H7 (cell line): Measurements from ENCODE around the gene CALB2. TPM values are rescaled to one million over a fixed set of nuclear protein-coding genes. Genes with fewer than 3 reads are reported as not detected.

Experiments
- DNase-seq: peaks from one replicate; pipeline ENCODE4 v3.0.0; 2012
- H3K27me3 ChIP-seq: 2 replicates; pipeline ENCODE4 v1.6.0; 2011; ENCODE audit warnings: mild to moderate bottlenecking, low read length; ENCODE audit not compliant: control insufficient read depth, insufficient read depth
- H3K36me3 ChIP-seq: replicated peaks from 2 replicates; pipeline ENCODE4 v1.5.1; 2011; ENCODE audit warnings: low read length; ENCODE audit not compliant: control insufficient read depth, insufficient read depth
- H3K4me3 ChIP-seq: 2 replicates; pipeline ENCODE4 v1.5.1; 2011; ENCODE audit warnings: low read depth, mild to moderate bottlenecking, control low read depth, low read length, moderate library complexity; ENCODE audit not compliant: insufficient read depth
- total RNA-seq: library from RNA; depleted of rRNA; stranded (reverse); fragments of >200 nt; shearing (Covaris generic); gene quantifications from 2 replicates; pipeline ENCODE4 v1.2.3, GENCODE V29; 2014; rRNA removed

The CALB2 gene
- total RNA-seq, 1 experiment from 2014 or later: 1.0 TPM

GRCh38 chr16:71432906-71433305 is 74.4 kb downstream of the CALB2 start:
- Histone ChIP-seq H3K4me3 (no peak overlapping the region), H3K36me3 (no peaks in the 10 kb centered on the region), H3K27me3 (peaks cover 2% of the 10 kb centered on the region; the same call in 1 of the 2 replicates)
- no peak for DNase-seq

GRCh38 chr16:71436473-71436872 is 78.0 kb downstream of the CALB2 start:
- Histone ChIP-seq H3K4me3 (no peak overlapping the region), H3K36me3 (no peaks in the 10 kb centered on the region), H3K27me3 (peaks cover 2% of the 10 kb centered on the region; the same call in 1 of the 2 replicates)
- DNase-seq: no peak

GRCh38 chr16:71439523-71439922 is 81.0 kb downstream of the CALB2 start:
- no peak for DNase-seq
- no peak overlapping the region for H3K4me3 ChIP-seq

More at GRCh38 chr16:71439523-71439922, 81.0 kb downstream of the CALB2 start:
- peaks cover 2% of the 10 kb centered on the region; the same call in 1 of the 2 replicates for H3K27me3 ChIP-seq
- no peaks in the 10 kb centered on the region for H3K36me3 ChIP-seq

Other genes with a start within 250 kb of the CALB2 start
- gene HYDIN, start 128.0 kb upstream of the CALB2 start, total RNA-seq: 0.63 and 0.69 TPM in 2 replicates
- 19.8 and 25.0 TPM in 2 replicates for gene CMTR2, start 69.3 kb upstream of the CALB2 start, total RNA-seq
- gene TLE7, start 83.3 kb downstream of the CALB2 start, total RNA-seq: not detected in 2 replicates
- gene ZNF23, start 103.5 kb downstream of the CALB2 start, total RNA-seq: 9.8 and 11.5 TPM in 2 replicates
- gene ZNF19, start 130.6 kb downstream of the CALB2 start, total RNA-seq: 1.7 and 2.6 TPM in 2 replicates
- 6.7 and 7.6 TPM in 2 replicates for gene CHST4, start 167.7 kb downstream of the CALB2 start, total RNA-seq
- not detected in 2 replicates for gene TAT, start 218.4 kb downstream of the CALB2 start, total RNA-seq